Measurements from ENCODE around the gene FHAD1.

FHAD1 gene

DNA sequence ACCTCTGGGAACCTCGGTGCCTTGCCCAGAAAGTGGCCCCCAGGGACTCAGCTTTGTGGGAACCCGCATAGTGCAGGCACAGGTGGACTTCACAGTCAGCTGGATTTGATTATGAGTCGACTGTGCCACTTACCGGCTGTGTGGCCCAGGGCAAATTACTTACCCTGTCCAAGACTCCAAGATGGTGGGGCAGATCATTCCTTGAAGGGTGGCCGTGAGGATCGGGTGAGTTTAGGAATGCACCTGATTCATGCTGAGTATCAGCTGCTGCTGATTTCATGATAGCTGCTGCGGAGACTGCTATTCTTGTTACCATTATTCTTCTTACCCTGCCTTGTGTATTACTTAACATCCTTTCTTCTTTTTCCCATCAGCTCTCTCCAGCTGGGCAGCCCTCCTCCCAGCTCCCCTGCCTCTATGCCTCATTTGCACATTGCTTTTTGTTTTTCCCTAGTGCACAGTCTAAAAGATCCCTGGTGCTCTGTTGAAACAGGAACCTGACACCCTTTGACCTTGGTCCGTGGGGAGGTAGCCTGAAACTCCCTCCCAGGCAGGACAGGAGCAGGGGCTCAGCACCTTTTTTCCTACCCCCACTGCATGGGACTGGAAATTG lies 40.5 kb upstream of the FHAD1 start:
- ATAC-seq = peak; percentile 68
- TF ChIP-seq BACH2 (CRISPR knock-in tag; IDR thresholded peaks at IDR 0.05; ENCODE audit: borderline replicate concordance) (no peak), TOX (CRISPR knock-in tag; IDR thresholded peaks at IDR 0.05; ENCODE audit: borderline replicate concordance) (no peak), ISL1 (CRISPR knock-in tag; IDR thresholded peaks at IDR 0.05) (no peak), ZFP30 (CRISPR knock-in tag; IDR thresholded peaks at IDR 0.05) (no peak), PPARA (CRISPR knock-in tag; IDR thresholded peaks at IDR 0.05; ENCODE audit: borderline replicate concordance) (no peak), ZC3H10 (CRISPR knock-in tag; IDR thresholded peaks at IDR 0.05) (no peak), ZNF8 (CRISPR knock-in tag; IDR thresholded peaks at IDR 0.05) (no peak), ZNF565 (CRISPR knock-in tag; conservative IDR thresholded peaks at IDR 0.05; ENCODE audit: low read depth) (no peak), TCF4 (CRISPR knock-in tag; IDR thresholded peaks at IDR 0.05; ENCODE audit: borderline replicate concordance) (no peak), ZNF70 (CRISPR knock-in tag; IDR thresholded peaks at IDR 0.05) (no peak), ZFP3 (CRISPR knock-in tag; IDR thresholded peaks at IDR 0.05) (no peak), ARNTL (CRISPR knock-in tag; IDR thresholded peaks at IDR 0.05; ENCODE audit: borderline replicate concordance, low read depth) (no peak), ESRRG (CRISPR knock-in tag; IDR thresholded peaks at IDR 0.05) (no peak), RARB (CRISPR knock-in tag; IDR thresholded peaks at IDR 0.05) (no peak)
- TF ChIP-seq, protein P1, sequence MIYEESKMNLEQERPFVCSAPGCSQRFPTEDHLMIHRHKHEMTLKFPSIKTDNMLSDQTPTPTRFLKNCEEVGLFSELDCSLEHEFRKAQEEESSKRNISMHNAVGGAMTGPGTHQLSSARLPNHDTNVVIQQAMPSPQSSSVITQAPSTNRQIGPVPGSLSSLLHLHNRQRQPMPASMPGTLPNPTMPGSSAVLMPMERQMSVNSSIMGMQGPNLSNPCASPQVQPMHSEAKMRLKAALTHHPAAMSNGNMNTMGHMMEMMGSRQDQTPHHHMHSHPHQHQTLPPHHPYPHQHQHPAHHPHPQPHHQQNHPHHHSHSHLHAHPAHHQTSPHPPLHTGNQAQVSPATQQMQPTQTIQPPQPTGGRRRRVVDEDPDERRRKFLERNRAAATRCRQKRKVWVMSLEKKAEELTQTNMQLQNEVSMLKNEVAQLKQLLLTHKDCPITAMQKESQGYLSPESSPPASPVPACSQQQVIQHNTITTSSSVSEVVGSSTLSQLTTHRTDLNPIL (CRISPR knock-in tag; IDR thresholded peaks at IDR 0.05; ENCODE audit: low read depth) = no peak
- TF ChIP-seq, protein P2, sequence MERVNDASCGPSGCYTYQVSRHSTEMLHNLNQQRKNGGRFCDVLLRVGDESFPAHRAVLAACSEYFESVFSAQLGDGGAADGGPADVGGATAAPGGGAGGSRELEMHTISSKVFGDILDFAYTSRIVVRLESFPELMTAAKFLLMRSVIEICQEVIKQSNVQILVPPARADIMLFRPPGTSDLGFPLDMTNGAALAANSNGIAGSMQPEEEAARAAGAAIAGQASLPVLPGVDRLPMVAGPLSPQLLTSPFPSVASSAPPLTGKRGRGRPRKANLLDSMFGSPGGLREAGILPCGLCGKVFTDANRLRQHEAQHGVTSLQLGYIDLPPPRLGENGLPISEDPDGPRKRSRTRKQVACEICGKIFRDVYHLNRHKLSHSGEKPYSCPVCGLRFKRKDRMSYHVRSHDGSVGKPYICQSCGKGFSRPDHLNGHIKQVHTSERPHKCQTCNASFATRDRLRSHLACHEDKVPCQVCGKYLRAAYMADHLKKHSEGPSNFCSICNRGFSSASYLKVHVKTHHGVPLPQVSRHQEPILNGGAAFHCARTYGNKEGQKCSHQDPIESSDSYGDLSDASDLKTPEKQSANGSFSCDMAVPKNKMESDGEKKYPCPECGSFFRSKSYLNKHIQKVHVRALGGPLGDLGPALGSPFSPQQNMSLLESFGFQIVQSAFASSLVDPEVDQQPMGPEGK (CRISPR knock-in tag; IDR thresholded peaks at IDR 0.05; ENCODE audit: borderline replicate concordance) = no peak
- TF ChIP-seq, protein P3, sequence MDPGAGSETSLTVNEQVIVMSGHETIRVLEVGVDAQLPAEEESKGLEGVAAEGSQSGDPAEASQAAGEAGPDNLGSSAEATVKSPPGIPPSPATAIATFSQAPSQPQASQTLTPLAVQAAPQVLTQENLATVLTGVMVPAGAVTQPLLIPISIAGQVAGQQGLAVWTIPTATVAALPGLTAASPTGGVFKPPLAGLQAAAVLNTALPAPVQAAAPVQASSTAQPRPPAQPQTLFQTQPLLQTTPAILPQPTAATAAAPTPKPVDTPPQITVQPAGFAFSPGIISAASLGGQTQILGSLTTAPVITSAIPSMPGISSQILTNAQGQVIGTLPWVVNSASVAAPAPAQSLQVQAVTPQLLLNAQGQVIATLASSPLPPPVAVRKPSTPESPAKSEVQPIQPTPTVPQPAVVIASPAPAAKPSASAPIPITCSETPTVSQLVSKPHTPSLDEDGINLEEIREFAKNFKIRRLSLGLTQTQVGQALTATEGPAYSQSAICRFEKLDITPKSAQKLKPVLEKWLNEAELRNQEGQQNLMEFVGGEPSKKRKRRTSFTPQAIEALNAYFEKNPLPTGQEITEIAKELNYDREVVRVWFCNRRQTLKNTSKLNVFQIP (CRISPR knock-in tag; IDR thresholded peaks at IDR 0.05; ENCODE audit: borderline replicate concordance, low read depth) = no peak
- TF ChIP-seq, protein P4, sequence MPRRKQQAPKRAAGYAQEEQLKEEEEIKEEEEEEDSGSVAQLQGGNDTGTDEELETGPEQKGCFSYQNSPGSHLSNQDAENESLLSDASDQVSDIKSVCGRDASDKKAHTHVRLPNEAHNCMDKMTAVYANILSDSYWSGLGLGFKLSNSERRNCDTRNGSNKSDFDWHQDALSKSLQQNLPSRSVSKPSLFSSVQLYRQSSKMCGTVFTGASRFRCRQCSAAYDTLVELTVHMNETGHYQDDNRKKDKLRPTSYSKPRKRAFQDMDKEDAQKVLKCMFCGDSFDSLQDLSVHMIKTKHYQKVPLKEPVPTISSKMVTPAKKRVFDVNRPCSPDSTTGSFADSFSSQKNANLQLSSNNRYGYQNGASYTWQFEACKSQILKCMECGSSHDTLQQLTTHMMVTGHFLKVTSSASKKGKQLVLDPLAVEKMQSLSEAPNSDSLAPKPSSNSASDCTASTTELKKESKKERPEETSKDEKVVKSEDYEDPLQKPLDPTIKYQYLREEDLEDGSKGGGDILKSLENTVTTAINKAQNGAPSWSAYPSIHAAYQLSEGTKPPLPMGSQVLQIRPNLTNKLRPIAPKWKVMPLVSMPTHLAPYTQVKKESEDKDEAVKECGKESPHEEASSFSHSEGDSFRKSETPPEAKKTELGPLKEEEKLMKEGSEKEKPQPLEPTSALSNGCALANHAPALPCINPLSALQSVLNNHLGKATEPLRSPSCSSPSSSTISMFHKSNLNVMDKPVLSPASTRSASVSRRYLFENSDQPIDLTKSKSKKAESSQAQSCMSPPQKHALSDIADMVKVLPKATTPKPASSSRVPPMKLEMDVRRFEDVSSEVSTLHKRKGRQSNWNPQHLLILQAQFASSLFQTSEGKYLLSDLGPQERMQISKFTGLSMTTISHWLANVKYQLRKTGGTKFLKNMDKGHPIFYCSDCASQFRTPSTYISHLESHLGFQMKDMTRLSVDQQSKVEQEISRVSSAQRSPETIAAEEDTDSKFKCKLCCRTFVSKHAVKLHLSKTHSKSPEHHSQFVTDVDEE (CRISPR knock-in tag; IDR thresholded peaks at IDR 0.05) = no peak
- TF ChIP-seq, protein P5, sequence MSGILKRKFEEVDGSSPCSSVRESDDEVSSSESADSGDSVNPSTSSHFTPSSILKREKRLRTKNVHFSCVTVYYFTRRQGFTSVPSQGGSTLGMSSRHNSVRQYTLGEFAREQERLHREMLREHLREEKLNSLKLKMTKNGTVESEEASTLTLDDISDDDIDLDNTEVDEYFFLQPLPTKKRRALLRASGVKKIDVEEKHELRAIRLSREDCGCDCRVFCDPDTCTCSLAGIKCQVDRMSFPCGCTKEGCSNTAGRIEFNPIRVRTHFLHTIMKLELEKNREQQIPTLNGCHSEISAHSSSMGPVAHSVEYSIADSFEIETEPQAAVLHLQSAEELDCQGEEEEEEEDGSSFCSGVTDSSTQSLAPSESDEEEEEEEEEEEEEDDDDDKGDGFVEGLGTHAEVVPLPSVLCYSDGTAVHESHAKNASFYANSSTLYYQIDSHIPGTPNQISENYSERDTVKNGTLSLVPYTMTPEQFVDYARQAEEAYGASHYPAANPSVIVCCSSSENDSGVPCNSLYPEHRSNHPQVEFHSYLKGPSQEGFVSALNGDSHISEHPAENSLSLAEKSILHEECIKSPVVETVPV (CRISPR knock-in tag; IDR thresholded peaks at IDR 0.05) = no peak

DNA sequence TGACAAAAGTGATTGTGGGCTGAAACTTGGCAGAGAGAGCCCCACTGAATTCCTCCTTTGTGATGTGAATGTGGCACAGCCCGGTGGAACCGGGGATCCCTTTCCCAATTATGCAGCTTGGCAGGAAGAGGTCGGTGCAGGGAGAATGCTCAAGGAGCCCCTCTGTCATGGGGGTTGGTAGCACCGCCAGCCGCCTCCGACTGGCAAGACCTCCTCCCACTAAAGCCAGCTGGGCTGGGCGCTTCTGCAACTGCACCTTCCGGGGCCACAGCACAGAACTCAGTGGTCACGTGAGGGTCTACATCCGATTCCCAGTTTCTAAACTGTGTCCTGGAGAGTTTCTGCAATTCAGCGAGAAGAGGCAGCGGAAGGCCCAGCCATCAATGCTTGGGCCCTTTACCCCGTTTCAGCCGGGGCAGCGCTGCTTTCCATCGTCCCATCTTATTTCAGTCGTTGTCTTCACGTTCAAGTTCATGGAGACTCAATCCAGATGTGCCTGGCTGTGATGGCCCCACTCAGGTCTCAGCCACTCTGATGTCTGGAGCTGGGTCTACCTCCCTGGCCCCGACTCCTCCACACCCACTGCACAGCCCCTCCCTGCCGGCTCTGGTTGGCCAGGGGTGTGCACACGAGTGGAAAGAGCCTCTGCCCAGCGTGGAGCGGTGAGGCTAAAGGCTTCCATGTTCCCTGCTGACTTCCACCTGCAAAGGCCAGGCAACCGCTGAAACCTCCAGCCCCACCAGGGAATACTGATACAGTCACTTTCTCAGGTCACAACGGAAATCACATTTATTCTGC lies 39.8 kb upstream of the FHAD1 start:
- ATAC-seq = 0 out of 3 replicates have a peak, but pooled peaks have one; percentile 18
- TF ChIP-seq GLIS3 (CRISPR knock-in tag; IDR thresholded peaks at IDR 0.05) (no peak), ZC3H10 (CRISPR knock-in tag; IDR thresholded peaks at IDR 0.05) (no peak), ZFP3 (CRISPR knock-in tag; IDR thresholded peaks at IDR 0.05) (no peak), CSDC2 (CRISPR knock-in tag; IDR thresholded peaks at IDR 0.05) (no peak), ISL1 (CRISPR knock-in tag; IDR thresholded peaks at IDR 0.05) (no peak), ESRRG (CRISPR knock-in tag; IDR thresholded peaks at IDR 0.05) (no peak), RARB (CRISPR knock-in tag; IDR thresholded peaks at IDR 0.05) (no peak), OSR1 (CRISPR knock-in tag; IDR thresholded peaks at IDR 0.05) (no peak), ZNF8 (CRISPR knock-in tag; IDR thresholded peaks at IDR 0.05) (no peak), ZNF70 (CRISPR knock-in tag; IDR thresholded peaks at IDR 0.05) (no peak), TCF4 (CRISPR knock-in tag; IDR thresholded peaks at IDR 0.05; ENCODE audit: borderline replicate concordance) (no peak), ZNF565 (CRISPR knock-in tag; conservative IDR thresholded peaks at IDR 0.05; ENCODE audit: low read depth) (no peak), TOX (CRISPR knock-in tag; IDR thresholded peaks at IDR 0.05; ENCODE audit: borderline replicate concordance) (no peak), BACH2 (CRISPR knock-in tag; IDR thresholded peaks at IDR 0.05; ENCODE audit: borderline replicate concordance) (no peak), PPARA (CRISPR knock-in tag; IDR thresholded peaks at IDR 0.05; ENCODE audit: borderline replicate concordance) (no peak)
- TF ChIP-seq, protein P2 (CRISPR knock-in tag; IDR thresholded peaks at IDR 0.05; ENCODE audit: borderline replicate concordance) = no peak
- TF ChIP-seq, protein P1 (CRISPR knock-in tag; IDR thresholded peaks at IDR 0.05; ENCODE audit: low read depth) = no peak
- TF ChIP-seq, protein P5 (CRISPR knock-in tag; IDR thresholded peaks at IDR 0.05) = no peak

Data from SK-N-SH treated with all-trans-retinoic acid at 6 μM for 48 hours (cell line).